Hepatocyte (in vitro differentiated cells): ENCODE data around the gene SRGN.

Experiments used
- CTCF ChIP-seq: fragments of 200-600 bp; sonication (generic); IDR thresholded peaks from 2 replicates; pipeline ENCODE4 v1.5.1; 2016; ENCODE audit warnings: antibody characterized with exemption, mild to moderate bottlenecking; ENCODE audit not compliant: poor library complexity
- EZH2 ChIP-seq: fragments of 200-600 bp; sonication (generic); IDR thresholded peaks from 2 replicates; pipeline ENCODE4 v1.6.1; 2016; ENCODE audit warnings: antibody characterized with exemption, mild to moderate bottlenecking, borderline replicate concordance
- EZH2phosphoT487 ChIP-seq: fragments of 200-600 bp; sonication (generic); IDR thresholded peaks from one replicate; pipeline ENCODE4 v1.6.1; 2018; ENCODE audit warnings: antibody characterized with exemption, mild to moderate bottlenecking, low read depth, moderate library complexity; ENCODE audit not compliant: unreplicated experiment, severe bottlenecking

- no peak for TF ChIP-seq EZH2
- TF ChIP-seq EZH2phosphoT487: no peak
- TF ChIP-seq CTCF: no peak
Observed at GRCh38 chr10:69073736-69074364, 14.1 kb upstream of the SRGN start.
